ENCODE results near the gene LRRTM4. TPM values are rescaled to one million over a fixed set of nuclear protein-coding genes. Genes with fewer than 3 reads are reported as not detected.

Gene LRRTM4
- total RNA-seq, 1 experiment from 2014 or later, result 0.23 TPM

DNA sequence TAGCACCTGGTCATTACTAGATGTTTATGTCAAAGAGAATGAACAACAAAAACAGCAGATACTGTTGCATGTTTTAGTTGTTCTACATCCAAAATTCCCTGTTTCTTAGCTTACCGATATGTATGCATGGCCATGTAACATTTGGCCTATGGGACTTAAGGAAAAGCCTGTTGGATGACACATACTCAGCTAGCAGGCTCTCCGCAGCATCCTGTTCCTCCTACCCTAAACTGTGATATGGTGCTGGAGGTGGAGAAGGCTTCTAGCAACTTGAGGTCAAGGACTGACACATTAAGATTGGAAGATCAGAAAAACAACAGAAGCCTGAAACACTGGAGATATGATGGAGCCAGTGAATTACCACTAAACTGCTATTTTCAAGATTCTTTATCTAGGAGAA lies 537.8 kb downstream of the LRRTM4 start:
- ChIA-PET POLR2A (no interaction called here), CTCF (no interaction called here)
- no peaks in the 10 kb centered on the region for H3K9me3 ChIP-seq (ENCODE audit: control insufficient read depth, insufficient read depth, low read depth, low read length)
- H3K27me3 ChIP-seq (ENCODE audit: control insufficient read depth, insufficient read depth, low read length), result no peaks in the 10 kb centered on the region
- DNase-seq (ENCODE audit: low read depth, low spot score) (no peak), ATAC-seq (no peak)
- H3K27ac ChIP-seq (ENCODE audit: low read length), result no peak overlapping the region
- H3K4me3 ChIP-seq (ENCODE audit: low read depth in 2 of 2, low read length in 2 of 2), result no peak overlapping the region
- in situ Hi-C loops (cut with HindIII; ENCODE audit: low pct_unique_long_range_greater_than_20kb, low sequenced_read_pairs), result no loop called here
- no TSS peak for BruUV-seq (replicated peaks)
- TF ChIP-seq POLR2AphosphoS5 (IDR thresholded peaks at IDR 0.05; ENCODE audit: low read depth, low read length), result no peak
- TF ChIP-seq SIN3A (IDR thresholded peaks at IDR 0.05; ENCODE audit: borderline replicate concordance, insufficient read depth, low read depth, low read length), result no peak
- no peak for TF ChIP-seq CTCF (IDR thresholded peaks at IDR 0.05)
- TF ChIP-seq, protein P1, sequence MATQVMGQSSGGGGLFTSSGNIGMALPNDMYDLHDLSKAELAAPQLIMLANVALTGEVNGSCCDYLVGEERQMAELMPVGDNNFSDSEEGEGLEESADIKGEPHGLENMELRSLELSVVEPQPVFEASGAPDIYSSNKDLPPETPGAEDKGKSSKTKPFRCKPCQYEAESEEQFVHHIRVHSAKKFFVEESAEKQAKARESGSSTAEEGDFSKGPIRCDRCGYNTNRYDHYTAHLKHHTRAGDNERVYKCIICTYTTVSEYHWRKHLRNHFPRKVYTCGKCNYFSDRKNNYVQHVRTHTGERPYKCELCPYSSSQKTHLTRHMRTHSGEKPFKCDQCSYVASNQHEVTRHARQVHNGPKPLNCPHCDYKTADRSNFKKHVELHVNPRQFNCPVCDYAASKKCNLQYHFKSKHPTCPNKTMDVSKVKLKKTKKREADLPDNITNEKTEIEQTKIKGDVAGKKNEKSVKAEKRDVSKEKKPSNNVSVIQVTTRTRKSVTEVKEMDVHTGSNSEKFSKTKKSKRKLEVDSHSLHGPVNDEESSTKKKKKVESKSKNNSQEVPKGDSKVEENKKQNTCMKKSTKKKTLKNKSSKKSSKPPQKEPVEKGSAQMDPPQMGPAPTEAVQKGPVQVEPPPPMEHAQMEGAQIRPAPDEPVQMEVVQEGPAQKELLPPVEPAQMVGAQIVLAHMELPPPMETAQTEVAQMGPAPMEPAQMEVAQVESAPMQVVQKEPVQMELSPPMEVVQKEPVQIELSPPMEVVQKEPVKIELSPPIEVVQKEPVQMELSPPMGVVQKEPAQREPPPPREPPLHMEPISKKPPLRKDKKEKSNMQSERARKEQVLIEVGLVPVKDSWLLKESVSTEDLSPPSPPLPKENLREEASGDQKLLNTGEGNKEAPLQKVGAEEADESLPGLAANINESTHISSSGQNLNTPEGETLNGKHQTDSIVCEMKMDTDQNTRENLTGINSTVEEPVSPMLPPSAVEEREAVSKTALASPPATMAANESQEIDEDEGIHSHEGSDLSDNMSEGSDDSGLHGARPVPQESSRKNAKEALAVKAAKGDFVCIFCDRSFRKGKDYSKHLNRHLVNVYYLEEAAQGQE (IDR thresholded peaks at IDR 0.05; ENCODE audit: insufficient read depth in 1 of 2, low read depth in 2 of 2, low read length in 1 of 2), result no peak
- no peak for TF ChIP-seq TCF7L2 (IDR thresholded peaks at IDR 0.05; ENCODE audit: low read depth, low read length)
- no peaks in the 10 kb centered on the region for H3K4me1 ChIP-seq (ENCODE audit: control insufficient read depth, insufficient read depth, low read length)
- intact Hi-C loops (cut with micrococcal nuclease; ENCODE audit: unreplicated experiment), result no loop called here
- H3K36me3 ChIP-seq (ENCODE audit: control insufficient read depth, insufficient read depth, low read length), result no peaks in the 10 kb centered on the region

- no TSS peak for BruUV-seq (replicated peaks)
Measured at GRCh38 chr2:76980067-76980787, 541.9 kb downstream of the LRRTM4 start.

More at GRCh38 chr2:76980067-76980787, 541.9 kb downstream of the LRRTM4 start:
- H3K9me3 ChIP-seq (ENCODE audit: control insufficient read depth, insufficient read depth, low read depth, low read length), result no peaks in the 10 kb centered on the region
- no peaks in the 10 kb centered on the region for H3K27me3 ChIP-seq (ENCODE audit: control insufficient read depth, insufficient read depth, low read length)
- POLR2A ChIA-PET, result no interaction called here
- H3K4me3 ChIP-seq (ENCODE audit: low read depth in 2 of 2, low read length in 2 of 2), result no peak overlapping the region
- H3K36me3 ChIP-seq (ENCODE audit: control insufficient read depth, insufficient read depth, low read length), result no peaks in the 10 kb centered on the region
- intact Hi-C loops (cut with micrococcal nuclease; ENCODE audit: unreplicated experiment), result no loop called here
- ATAC-seq (no peak), DNase-seq (ENCODE audit: low read depth, low spot score) (no peak)
- H3K27ac ChIP-seq (ENCODE audit: low read length), result no peak overlapping the region
- CTCF ChIA-PET, result no interaction called here
- in situ Hi-C loops (cut with HindIII; ENCODE audit: low pct_unique_long_range_greater_than_20kb, low sequenced_read_pairs), result no loop called here
- H3K4me1 ChIP-seq (ENCODE audit: control insufficient read depth, insufficient read depth, low read length), result no peaks in the 10 kb centered on the region
- TF ChIP-seq SIN3A (IDR thresholded peaks at IDR 0.05; ENCODE audit: borderline replicate concordance, insufficient read depth, low read depth, low read length) (no peak), POLR2AphosphoS5 (IDR thresholded peaks at IDR 0.05; ENCODE audit: low read depth, low read length) (no peak), CTCF (IDR thresholded peaks at IDR 0.05) (no peak), TCF7L2 (IDR thresholded peaks at IDR 0.05; ENCODE audit: low read depth, low read length) (no peak)
- TF ChIP-seq, protein P1 (IDR thresholded peaks at IDR 0.05; ENCODE audit: insufficient read depth in 1 of 2, low read depth in 2 of 2, low read length in 1 of 2), result no peak
